HG03060 (cell line): ENCODE results near the gene C6orf89.
"Not testable (repeated sequence)": the region's sequence is repeated elsewhere in the genome, so short reads cannot be mapped to it uniquely, and the experiment has no call there.

Source experiments
- ATAC-seq: cut with Tn5 transposase; IDR thresholded peaks from one replicate; pipeline ENCODE4 v1.9.1; 2021; ENCODE audit warnings: low read depth, moderate number of reproducible peaks; ENCODE audit not compliant: unreplicated experiment

C6orf89 gene

GRCh38 chr6:36917541-36918193 is 31.9 kb downstream of the C6orf89 start:
- ATAC-seq: no peak

GRCh38 chr6:36920049-36920448 is 34.3 kb downstream of the C6orf89 start:
- ATAC-seq: no peak

- no peak for ATAC-seq
Measured at GRCh38 chr6:36920546-36920945, 34.8 kb downstream of the C6orf89 start.

GRCh38 chr6:36924131-36924530 is 38.4 kb downstream of the C6orf89 start:
- no peak for ATAC-seq

GRCh38 chr6:36924778-36925374 is 39.1 kb downstream of the C6orf89 start:
- no peak for ATAC-seq

GRCh38 chr6:36925809-36926208 is 40.1 kb downstream of the C6orf89 start:
- no peak for ATAC-seq

GRCh38 chr6:36926708-36927513 is 41.2 kb downstream of the C6orf89 start:
- no peak for ATAC-seq

GRCh38 chr6:36927691-36928546 is 42.2 kb downstream of the C6orf89 start:
- ATAC-seq: no peak

- ATAC-seq: no peak
Measured at GRCh38 chr6:36928547-36928918, 42.8 kb downstream of the C6orf89 start.

- no peak for ATAC-seq
Measured at GRCh38 chr6:36929152-36929551, 43.4 kb downstream of the C6orf89 start.

GRCh38 chr6:36929607-36930006 is 43.9 kb downstream of the C6orf89 start:
- no peak for ATAC-seq

GRCh38 chr6:36930483-36930882 is 44.7 kb downstream of the C6orf89 start:
- no peak for ATAC-seq

- ATAC-seq: no peak
Measured at GRCh38 chr6:36933102-36933501, 47.4 kb downstream of the C6orf89 start.

- ATAC-seq: no peak
Measured at GRCh38 chr6:36933519-36933918, 47.8 kb downstream of the C6orf89 start.

GRCh38 chr6:36934901-36935300 is 49.1 kb downstream of the C6orf89 start:
- no peak for ATAC-seq

GRCh38 chr6:36936824-36937223 is 51.1 kb downstream of the C6orf89 start:
- no peak for ATAC-seq

GRCh38 chr6:36937896-36938295 is 52.1 kb downstream of the C6orf89 start:
- ATAC-seq: no peak

GRCh38 chr6:36938536-36938935 is 52.8 kb downstream of the C6orf89 start:
- ATAC-seq: no peak

GRCh38 chr6:36939005-36939404 is 53.3 kb downstream of the C6orf89 start:
- ATAC-seq: not testable (repeated sequence)

GRCh38 chr6:36940027-36940426 is 54.3 kb downstream of the C6orf89 start:
- ATAC-seq: no peak

- ATAC-seq: not testable (repeated sequence)
Measured at GRCh38 chr6:36941561-36941960, 55.8 kb downstream of the C6orf89 start.
